Ishikawa (cell line): ENCODE measurements around the gene SERPINB5.

ENCODE experiments used
- CEBPB ChIP-seq: IDR thresholded peaks from 2 replicates; pipeline ENCODE4 v1.6.1; 2012
- CREB1 ChIP-seq: IDR thresholded peaks from 2 replicates; pipeline ENCODE4 v1.6.1; 2012; ENCODE audit warnings: low read depth
- EP300 ChIP-seq: IDR thresholded peaks from 2 replicates; pipeline ENCODE4 v1.6.1; 2012; ENCODE audit warnings: borderline replicate concordance
- FOXM1 ChIP-seq: IDR thresholded peaks from 2 replicates; pipeline ENCODE4 v1.6.1; 2012; ENCODE audit warnings: low read depth, borderline replicate concordance
- RAD21 ChIP-seq: IDR thresholded peaks from 2 replicates; pipeline ENCODE4 v1.6.1; 2012; ENCODE audit warnings: low read depth
- TAF1 ChIP-seq: IDR thresholded peaks from 2 replicates; pipeline ENCODE4 v1.6.1; 2012; ENCODE audit warnings: low read depth, mild to moderate bottlenecking
- TF ChIP-seq, protein P1 (sequence below): IDR thresholded peaks from 2 replicates; pipeline ENCODE4 v1.6.1; 2012; ENCODE audit warnings: low read depth, mild to moderate bottlenecking
- TF ChIP-seq, protein P2 (sequence below): IDR thresholded peaks from 2 replicates; pipeline ENCODE4 v1.6.1; 2012

DNA sequence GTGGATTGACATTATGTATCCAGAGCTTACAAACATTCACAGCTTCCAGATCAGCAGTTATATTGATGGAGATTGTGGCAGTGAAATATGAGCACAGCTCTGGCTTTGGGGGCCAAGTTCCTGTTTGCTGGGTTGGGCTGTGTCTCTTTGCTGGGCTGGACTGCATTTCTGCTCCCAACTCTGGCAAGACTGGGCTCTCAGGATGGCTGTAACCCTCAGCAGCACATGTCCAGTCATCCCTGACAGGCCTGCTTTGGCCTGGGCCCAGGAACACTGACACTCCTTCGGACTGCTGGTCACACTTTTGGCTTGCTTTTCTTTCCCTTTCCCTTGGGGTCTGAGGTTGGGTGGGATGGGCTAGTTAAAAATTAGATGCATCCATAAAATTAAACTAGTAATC is 36.5 kb upstream of the SERPINB5 start:
- TF ChIP-seq RAD21, result no peak
- no peak for TF ChIP-seq CREB1
- TF ChIP-seq EP300, result no peak
- TF ChIP-seq, protein P1, sequence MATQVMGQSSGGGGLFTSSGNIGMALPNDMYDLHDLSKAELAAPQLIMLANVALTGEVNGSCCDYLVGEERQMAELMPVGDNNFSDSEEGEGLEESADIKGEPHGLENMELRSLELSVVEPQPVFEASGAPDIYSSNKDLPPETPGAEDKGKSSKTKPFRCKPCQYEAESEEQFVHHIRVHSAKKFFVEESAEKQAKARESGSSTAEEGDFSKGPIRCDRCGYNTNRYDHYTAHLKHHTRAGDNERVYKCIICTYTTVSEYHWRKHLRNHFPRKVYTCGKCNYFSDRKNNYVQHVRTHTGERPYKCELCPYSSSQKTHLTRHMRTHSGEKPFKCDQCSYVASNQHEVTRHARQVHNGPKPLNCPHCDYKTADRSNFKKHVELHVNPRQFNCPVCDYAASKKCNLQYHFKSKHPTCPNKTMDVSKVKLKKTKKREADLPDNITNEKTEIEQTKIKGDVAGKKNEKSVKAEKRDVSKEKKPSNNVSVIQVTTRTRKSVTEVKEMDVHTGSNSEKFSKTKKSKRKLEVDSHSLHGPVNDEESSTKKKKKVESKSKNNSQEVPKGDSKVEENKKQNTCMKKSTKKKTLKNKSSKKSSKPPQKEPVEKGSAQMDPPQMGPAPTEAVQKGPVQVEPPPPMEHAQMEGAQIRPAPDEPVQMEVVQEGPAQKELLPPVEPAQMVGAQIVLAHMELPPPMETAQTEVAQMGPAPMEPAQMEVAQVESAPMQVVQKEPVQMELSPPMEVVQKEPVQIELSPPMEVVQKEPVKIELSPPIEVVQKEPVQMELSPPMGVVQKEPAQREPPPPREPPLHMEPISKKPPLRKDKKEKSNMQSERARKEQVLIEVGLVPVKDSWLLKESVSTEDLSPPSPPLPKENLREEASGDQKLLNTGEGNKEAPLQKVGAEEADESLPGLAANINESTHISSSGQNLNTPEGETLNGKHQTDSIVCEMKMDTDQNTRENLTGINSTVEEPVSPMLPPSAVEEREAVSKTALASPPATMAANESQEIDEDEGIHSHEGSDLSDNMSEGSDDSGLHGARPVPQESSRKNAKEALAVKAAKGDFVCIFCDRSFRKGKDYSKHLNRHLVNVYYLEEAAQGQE, result no peak
- no peak for TF ChIP-seq TAF1
- no peak for TF ChIP-seq CEBPB
- no peak for TF ChIP-seq FOXM1
- TF ChIP-seq, protein P2, sequence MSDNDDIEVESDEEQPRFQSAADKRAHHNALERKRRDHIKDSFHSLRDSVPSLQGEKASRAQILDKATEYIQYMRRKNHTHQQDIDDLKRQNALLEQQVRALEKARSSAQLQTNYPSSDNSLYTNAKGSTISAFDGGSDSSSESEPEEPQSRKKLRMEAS, result no peak
